Measurements from ENCODE around the gene SPRED1.

DNA sequence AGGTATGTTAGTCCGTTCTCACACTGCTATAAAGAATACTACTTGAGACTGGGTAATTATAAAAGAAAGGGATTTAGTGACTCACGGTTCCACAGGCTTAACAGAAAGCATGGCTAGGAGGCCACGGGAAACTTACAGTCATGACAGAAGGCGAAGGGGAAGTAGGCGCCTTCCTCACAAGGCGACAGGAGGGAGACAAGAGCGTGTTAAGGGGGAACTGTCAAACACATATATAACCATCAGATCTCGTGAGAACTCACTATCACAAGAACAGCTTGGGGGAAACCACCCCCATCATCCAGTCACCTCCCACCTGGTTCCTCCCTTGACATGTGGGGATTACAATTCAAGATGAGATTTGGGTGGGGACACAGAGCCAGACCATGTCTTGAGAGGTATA lies 30.4 kb downstream of the SPRED1 start:
- TF ChIP-seq, protein P1, sequence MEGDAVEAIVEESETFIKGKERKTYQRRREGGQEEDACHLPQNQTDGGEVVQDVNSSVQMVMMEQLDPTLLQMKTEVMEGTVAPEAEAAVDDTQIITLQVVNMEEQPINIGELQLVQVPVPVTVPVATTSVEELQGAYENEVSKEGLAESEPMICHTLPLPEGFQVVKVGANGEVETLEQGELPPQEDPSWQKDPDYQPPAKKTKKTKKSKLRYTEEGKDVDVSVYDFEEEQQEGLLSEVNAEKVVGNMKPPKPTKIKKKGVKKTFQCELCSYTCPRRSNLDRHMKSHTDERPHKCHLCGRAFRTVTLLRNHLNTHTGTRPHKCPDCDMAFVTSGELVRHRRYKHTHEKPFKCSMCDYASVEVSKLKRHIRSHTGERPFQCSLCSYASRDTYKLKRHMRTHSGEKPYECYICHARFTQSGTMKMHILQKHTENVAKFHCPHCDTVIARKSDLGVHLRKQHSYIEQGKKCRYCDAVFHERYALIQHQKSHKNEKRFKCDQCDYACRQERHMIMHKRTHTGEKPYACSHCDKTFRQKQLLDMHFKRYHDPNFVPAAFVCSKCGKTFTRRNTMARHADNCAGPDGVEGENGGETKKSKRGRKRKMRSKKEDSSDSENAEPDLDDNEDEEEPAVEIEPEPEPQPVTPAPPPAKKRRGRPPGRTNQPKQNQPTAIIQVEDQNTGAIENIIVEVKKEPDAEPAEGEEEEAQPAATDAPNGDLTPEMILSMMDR (conservative IDR thresholded peaks at IDR 0.05; ENCODE audit: low read depth in 2 of 2), result no peak
- TF ChIP-seq POLR2AphosphoS5 (IDR thresholded peaks at IDR 0.05; ENCODE audit: low read depth) (no peak), EZH2phosphoT487 (IDR thresholded peaks at IDR 0.05; ENCODE audit: unreplicated experiment) (no peak), EZH2 (IDR thresholded peaks at IDR 0.05; ENCODE audit: low read depth, unreplicated experiment) (no peak), STAT1 (IDR thresholded peaks at IDR 0.05; ENCODE audit: unreplicated experiment) (no peak), ZNF331 (CRISPR knock-in tag; IDR thresholded peaks at IDR 0.05; ENCODE audit: low read depth) (no peak), JUNB (IDR thresholded peaks at IDR 0.05; ENCODE audit: unreplicated experiment) (no peak), NANOG (IDR thresholded peaks at IDR 0.05; ENCODE audit: borderline replicate concordance) (no peak)
- TF ChIP-seq, protein P2, sequence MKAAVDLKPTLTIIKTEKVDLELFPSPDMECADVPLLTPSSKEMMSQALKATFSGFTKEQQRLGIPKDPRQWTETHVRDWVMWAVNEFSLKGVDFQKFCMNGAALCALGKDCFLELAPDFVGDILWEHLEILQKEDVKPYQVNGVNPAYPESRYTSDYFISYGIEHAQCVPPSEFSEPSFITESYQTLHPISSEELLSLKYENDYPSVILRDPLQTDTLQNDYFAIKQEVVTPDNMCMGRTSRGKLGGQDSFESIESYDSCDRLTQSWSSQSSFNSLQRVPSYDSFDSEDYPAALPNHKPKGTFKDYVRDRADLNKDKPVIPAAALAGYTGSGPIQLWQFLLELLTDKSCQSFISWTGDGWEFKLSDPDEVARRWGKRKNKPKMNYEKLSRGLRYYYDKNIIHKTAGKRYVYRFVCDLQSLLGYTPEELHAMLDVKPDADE (IDR thresholded peaks at IDR 0.05), result no peak
- TF ChIP-seq, protein P3, sequence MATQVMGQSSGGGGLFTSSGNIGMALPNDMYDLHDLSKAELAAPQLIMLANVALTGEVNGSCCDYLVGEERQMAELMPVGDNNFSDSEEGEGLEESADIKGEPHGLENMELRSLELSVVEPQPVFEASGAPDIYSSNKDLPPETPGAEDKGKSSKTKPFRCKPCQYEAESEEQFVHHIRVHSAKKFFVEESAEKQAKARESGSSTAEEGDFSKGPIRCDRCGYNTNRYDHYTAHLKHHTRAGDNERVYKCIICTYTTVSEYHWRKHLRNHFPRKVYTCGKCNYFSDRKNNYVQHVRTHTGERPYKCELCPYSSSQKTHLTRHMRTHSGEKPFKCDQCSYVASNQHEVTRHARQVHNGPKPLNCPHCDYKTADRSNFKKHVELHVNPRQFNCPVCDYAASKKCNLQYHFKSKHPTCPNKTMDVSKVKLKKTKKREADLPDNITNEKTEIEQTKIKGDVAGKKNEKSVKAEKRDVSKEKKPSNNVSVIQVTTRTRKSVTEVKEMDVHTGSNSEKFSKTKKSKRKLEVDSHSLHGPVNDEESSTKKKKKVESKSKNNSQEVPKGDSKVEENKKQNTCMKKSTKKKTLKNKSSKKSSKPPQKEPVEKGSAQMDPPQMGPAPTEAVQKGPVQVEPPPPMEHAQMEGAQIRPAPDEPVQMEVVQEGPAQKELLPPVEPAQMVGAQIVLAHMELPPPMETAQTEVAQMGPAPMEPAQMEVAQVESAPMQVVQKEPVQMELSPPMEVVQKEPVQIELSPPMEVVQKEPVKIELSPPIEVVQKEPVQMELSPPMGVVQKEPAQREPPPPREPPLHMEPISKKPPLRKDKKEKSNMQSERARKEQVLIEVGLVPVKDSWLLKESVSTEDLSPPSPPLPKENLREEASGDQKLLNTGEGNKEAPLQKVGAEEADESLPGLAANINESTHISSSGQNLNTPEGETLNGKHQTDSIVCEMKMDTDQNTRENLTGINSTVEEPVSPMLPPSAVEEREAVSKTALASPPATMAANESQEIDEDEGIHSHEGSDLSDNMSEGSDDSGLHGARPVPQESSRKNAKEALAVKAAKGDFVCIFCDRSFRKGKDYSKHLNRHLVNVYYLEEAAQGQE (IDR thresholded peaks at IDR 0.05; ENCODE audit: unreplicated experiment), result no peak

Data from GM23338 (cell line).